H1 (cell line): Measurements from ENCODE around the gene VPS18. TPM values are rescaled to one million over a fixed set of nuclear protein-coding genes. Genes with fewer than 3 reads are reported as not detected.
A peak's percentile ranks its signal among the peaks of the same experiment; 100 is the strongest.

ENCODE experiments used
- ATF2 ChIP-seq: IDR thresholded peaks from 2 replicates; pipeline ENCODE4 v1.6.1; 2012; ENCODE audit warnings: low read length, inconsistent platforms
- BACH1 ChIP-seq: IDR thresholded peaks from 2 replicates; pipeline ENCODE4 v1.6.1; 2012; ENCODE audit warnings: low read length, improper control_type of control experiment
- BCL11A ChIP-seq, 2 experiments: IDR thresholded peaks; one replicate each; pipeline ENCODE4 v1.6.1; 2011; ENCODE audit warnings: low read depth in 2 of 2, low read length in 2 of 2, mild to moderate bottlenecking in 2 of 2
- CEBPB ChIP-seq: IDR thresholded peaks from 2 replicates; pipeline ENCODE4 v1.6.1; 2012; ENCODE audit warnings: low read depth, low read length
- CHD2 ChIP-seq: IDR thresholded peaks from 2 replicates; pipeline ENCODE4 v1.6.1; 2012; ENCODE audit warnings: low read length, improper control_type of control experiment
- EGR1 ChIP-seq: IDR thresholded peaks from 2 replicates; pipeline ENCODE4 v1.6.1; 2011; ENCODE audit warnings: low read depth, low read length, borderline replicate concordance
- FOSL1 ChIP-seq: IDR thresholded peaks from 2 replicates; pipeline ENCODE4 v1.6.1; 2011; ENCODE audit warnings: mild to moderate bottlenecking, low read depth, low read length, moderate library complexity; ENCODE audit not compliant: insufficient read depth
- JUN ChIP-seq: IDR thresholded peaks from 2 replicates; pipeline ENCODE4 v1.6.1; 2011; ENCODE audit warnings: low read depth, mild to moderate bottlenecking, improper control_type of control experiment, low read length
- JUND ChIP-seq: IDR thresholded peaks from 2 replicates; pipeline ENCODE4 v1.6.1; 2011; ENCODE audit warnings: mild to moderate bottlenecking, improper control_type of control experiment, low read length
- KDM4A ChIP-seq: IDR thresholded peaks from one replicate; pipeline ENCODE4 v1.7.1; 2012; ENCODE audit warnings: low read depth, mild to moderate bottlenecking, moderate library complexity, low read length, inconsistent platforms; ENCODE audit not compliant: severe bottlenecking
- KDM5A ChIP-seq: fragments of 200-600 bp; IDR thresholded peaks from 2 replicates; pipeline ENCODE4 v1.7.1; 2012; ENCODE audit warnings: mild to moderate bottlenecking, low read length, inconsistent platforms, mixed read lengths
- MAFK ChIP-seq: IDR thresholded peaks from 2 replicates; pipeline ENCODE4 v1.6.1; 2012; ENCODE audit warnings: low read depth, mild to moderate bottlenecking, improper control_type of control experiment, low read length
- NANOG ChIP-seq: IDR thresholded peaks from 2 replicates; pipeline ENCODE4 v1.6.1; 2011; ENCODE audit warnings: low read length, low read depth, mild to moderate bottlenecking, inconsistent platforms; ENCODE audit not compliant: insufficient read depth, poor library complexity, severe bottlenecking
- POLR2A ChIP-seq, 2 experiments: IDR thresholded peaks; 1 replicate in 1 of 2; 2 replicates in 1 of 2; pipeline ENCODE4 v1.6.1; 2011; ENCODE audit warnings: low read depth in 2 of 2, low read length in 2 of 2, mild to moderate bottlenecking in 2 of 2; ENCODE audit errors: control extremely low read depth in 1 of 2
- POLR2AphosphoS5 ChIP-seq: IDR thresholded peaks from 2 replicates; pipeline ENCODE4 v1.6.1; 2011; ENCODE audit warnings: low read depth, low read length
- RAD21 ChIP-seq, 2 experiments: IDR thresholded peaks in 1 of 2; conservative IDR thresholded peaks in 1 of 2; 2 replicates each; pipeline ENCODE4 v1.6.1; 2011; ENCODE audit warnings: low read depth in 2 of 2, low read length in 2 of 2, improper control_type of control experiment in 1 of 2, inconsistent platforms in 1 of 2, mild to moderate bottlenecking in 1 of 2, moderate library complexity in 1 of 2
- RFX5 ChIP-seq: IDR thresholded peaks from 2 replicates; pipeline ENCODE4 v1.6.1; 2011; ENCODE audit warnings: low read depth, low read length, improper control_type of control experiment, borderline replicate concordance
- SAP30 ChIP-seq: fragments of 300-600 bp; sonication (generic); IDR thresholded peaks from 2 replicates; pipeline ENCODE4 v1.7.1; 2012; ENCODE audit warnings: low read length, moderate library complexity, mild to moderate bottlenecking, inconsistent platforms; ENCODE audit not compliant: insufficient read depth, insufficient replicate concordance
- SIX5 ChIP-seq: IDR thresholded peaks from 2 replicates; pipeline ENCODE4 v1.6.1; 2011; ENCODE audit warnings: mild to moderate bottlenecking, low read depth, low read length
- SP4 ChIP-seq: IDR thresholded peaks from 2 replicates; pipeline ENCODE4 v1.6.1; 2012; ENCODE audit warnings: low read length, inconsistent platforms
- TAF1 ChIP-seq: IDR thresholded peaks from 2 replicates; pipeline ENCODE4 v1.6.1; 2011; ENCODE audit warnings: mild to moderate bottlenecking, low read depth, low read length
- YY1 ChIP-seq: IDR thresholded peaks from 2 replicates; pipeline ENCODE4 v1.6.1; 2011; ENCODE audit warnings: low read depth, mild to moderate bottlenecking, low read length
- polyA plus RNA-seq, 7 experiments: library from polyadenylated mRNA; depleted of rRNA in 3 of 7; stranded (reverse) in 5 of 7; unstranded in 2 of 7; fragments of >200 nt in 5 of 7; fragments of 200-250 nt in 2 of 7; gene quantifications; 1 replicate in 5 of 7; 2 replicates in 1 of 7; 4 replicates in 1 of 7; pipeline versions ENCODE4 v1.2.1 to v1.2.3, GENCODE V29; 2011 to 2013; ENCODE audit warnings: missing spikeins in 2 of 7, mixed read lengths in 2 of 7
- total RNA-seq: library from RNA; stranded (reverse); fragmentation: NEBNext Ultra II Directional; extraction: Animal tissue kit (Norgen Biotek cat#: 25700); gene quantifications from 2 replicates; pipeline ENCODE4 v1.2.1, GENCODE V29; 2021
- TF ChIP-seq, protein P1 (sequence below): IDR thresholded peaks from 2 replicates; pipeline ENCODE4 v1.6.1; 2011; ENCODE audit warnings: low read depth, mild to moderate bottlenecking, low read length; ENCODE audit not compliant: insufficient read depth

The VPS18 gene
- total and polyA plus RNA-seq, 2 of the 8 experiments (the other 6 are each of a cell fraction or from before 2014, with no cell fraction given) = 28.9 to 32.7 TPM

- peak; percentile 38; the same call in 1 of the 2 replicates for TF ChIP-seq EGR1
- no peak for TF ChIP-seq BACH1
- TF ChIP-seq SIX5 = no peak
- no peak for TF ChIP-seq RFX5
- TF ChIP-seq SP4 = no peak
- TF ChIP-seq POLR2AphosphoS5 = peak; percentile 46
- TF ChIP-seq KDM5A = no peak
- TF ChIP-seq TAF1 = no peak
- peak; percentile 49; the same call in 1 of the 2 replicates for TF ChIP-seq YY1
- TF ChIP-seq SAP30 = no peak
- TF ChIP-seq, protein P1, sequence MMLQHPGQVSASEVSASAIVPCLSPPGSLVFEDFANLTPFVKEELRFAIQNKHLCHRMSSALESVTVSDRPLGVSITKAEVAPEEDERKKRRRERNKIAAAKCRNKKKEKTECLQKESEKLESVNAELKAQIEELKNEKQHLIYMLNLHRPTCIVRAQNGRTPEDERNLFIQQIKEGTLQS = no peak
- TF ChIP-seq POLR2A (IDR thresholded peaks at IDR 0.05; ENCODE audit: control extremely low read depth in 1 of 2, low read depth in 2 of 2, low read length in 2 of 2) = no peak; a peak in 1 of 3 replicates
- no peak for TF ChIP-seq CEBPB
- TF ChIP-seq RAD21 (IDR thresholded peaks at IDR 0.05 in 1 of 2, conservative IDR thresholded peaks at IDR 0.05 in 1 of 2; ENCODE audit: low read depth in 2 of 2, low read length in 2 of 2) = peak; percentile 80 to 87
- TF ChIP-seq KDM4A = peak; percentile 46
- no peak for TF ChIP-seq MAFK
- TF ChIP-seq BCL11A (IDR thresholded peaks at IDR 0.05; ENCODE audit: low read depth in 2 of 2, low read length in 2 of 2) = no peak
- TF ChIP-seq JUN = no peak
- TF ChIP-seq FOSL1 = no peak
- TF ChIP-seq NANOG = no peak
- TF ChIP-seq JUND = no peak
- TF ChIP-seq ATF2 = no peak
- no peak for TF ChIP-seq CHD2
Measured at GRCh38 chr15:40906091-40906990, 12.1 kb downstream of the VPS18 start (continued).
